Stimulated activated CD4-positive, alpha-beta T cell treated with anti-CD3 and anti-CD28 coated beads, TNF-alpha, amount 100 ng/mL, for 24 hours (primary cell): ENCODE measurements around the gene FRMD4B.
A peak's percentile ranks its signal among the peaks of the same experiment; 100 is the strongest.

Experiments used
- DNase-seq, 3 experiments: peaks; one replicate each; pipeline ENCODE4 v3.0.0-alpha.2; 2020; ENCODE audit warnings: low read depth in 3 of 3

Gene FRMD4B

DNA sequence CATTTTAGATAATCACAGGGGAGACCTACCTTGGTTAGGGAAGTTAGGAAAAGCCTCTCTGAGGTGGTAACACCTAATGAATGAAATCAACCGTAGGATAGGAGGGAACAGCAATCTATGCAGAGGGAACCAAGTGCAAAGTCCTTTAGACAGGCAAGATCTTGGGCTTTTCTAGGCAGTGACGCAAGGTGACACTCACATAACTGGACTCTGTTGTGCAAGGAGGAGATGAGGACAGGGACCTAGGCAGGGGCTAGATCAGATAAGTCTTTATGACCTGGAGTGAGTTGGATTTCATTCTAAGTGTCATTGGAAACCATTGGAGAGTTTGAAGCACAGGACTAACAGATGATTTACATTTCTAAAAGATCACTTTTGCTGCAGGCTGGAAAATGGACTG, 258.9 kb downstream of the FRMD4B start:
- no peak for DNase-seq

DNA sequence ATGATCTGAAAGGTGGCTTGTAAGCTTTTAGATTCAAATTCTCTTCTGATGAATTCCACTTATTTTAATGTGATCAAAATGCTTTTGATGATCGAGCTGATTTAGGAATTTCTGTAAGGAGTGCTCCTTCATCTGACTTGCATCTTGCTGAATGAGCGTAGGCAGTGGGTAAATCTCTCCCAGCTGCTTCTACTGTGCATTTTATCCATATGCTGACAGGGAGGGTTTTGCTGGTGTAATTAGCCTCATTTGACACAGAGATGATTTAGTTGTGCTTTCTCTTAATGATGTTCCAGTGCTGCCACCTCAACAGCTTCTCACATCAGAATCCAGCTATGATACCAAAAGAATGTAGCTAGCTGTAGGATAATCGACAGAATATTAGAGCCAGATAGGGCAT, 259.7 kb downstream of the FRMD4B start:
- DNase-seq = no peak

DNA sequence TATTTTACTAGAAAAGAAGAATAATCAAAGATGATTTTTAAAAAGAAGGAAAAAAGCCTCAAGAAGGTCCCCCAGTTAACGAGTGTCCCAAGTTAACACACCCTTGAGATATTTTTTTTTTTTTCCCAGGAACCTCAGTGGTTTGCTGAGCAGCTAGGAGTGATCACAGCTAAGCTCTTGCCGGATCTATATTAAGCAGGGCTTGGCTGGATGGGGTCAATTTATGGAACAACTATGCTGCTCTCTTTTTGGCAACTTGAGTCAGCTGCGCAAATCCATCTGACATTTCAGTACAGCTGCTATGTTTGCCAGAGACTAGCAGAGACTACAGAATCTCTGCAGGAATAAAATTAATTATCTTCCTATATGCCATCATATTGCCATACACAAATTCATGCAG, 263.5 kb downstream of the FRMD4B start, which contains the start of gene LMOD3:
TSS of gene LMOD3 (minus strand) at position 193 of the 400 bp plus-strand sequence. CDS start 209 bp downstream, outside the sequence.
- no peak for DNase-seq

DNA sequence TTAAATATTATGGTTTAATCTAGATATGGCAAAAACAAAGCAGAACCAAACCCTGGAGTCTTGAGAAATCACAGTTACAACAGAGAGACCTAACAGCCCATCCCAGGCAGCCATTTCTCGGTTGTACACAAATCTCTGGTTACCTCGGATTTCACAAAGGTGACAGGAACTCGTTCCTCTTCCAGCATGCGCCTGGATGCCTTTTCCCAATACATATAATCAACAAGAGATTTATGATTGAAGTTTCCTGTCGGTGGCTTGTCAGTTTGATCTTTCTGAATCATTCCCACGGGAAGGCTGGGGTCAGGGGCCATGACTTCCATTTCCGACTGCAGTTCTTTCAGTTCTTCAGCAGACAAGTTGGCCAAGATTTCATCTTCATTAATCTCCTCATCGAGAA, 263.9 kb downstream of the FRMD4B start:
- DNase-seq = no peak

DNA sequence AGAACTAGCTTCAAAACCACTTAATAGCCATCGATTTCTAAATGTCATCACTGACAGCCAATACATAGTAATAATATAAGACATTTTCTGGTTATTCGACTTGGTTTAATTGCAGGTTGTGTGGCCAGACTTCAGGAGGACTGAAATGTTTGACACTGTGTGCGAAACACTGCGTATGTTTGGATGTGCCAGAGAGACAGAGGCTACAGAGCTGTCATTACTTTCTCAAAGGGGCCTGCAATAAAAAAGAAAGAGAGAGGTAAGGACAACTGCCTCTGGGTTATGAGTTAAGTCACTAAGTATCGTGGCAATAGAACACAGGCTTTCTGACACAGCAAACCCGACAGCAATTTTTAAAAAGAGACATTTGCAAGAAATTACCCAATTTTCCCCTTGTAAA, 264.4 kb downstream of the FRMD4B start:
- no peak for DNase-seq

DNA sequence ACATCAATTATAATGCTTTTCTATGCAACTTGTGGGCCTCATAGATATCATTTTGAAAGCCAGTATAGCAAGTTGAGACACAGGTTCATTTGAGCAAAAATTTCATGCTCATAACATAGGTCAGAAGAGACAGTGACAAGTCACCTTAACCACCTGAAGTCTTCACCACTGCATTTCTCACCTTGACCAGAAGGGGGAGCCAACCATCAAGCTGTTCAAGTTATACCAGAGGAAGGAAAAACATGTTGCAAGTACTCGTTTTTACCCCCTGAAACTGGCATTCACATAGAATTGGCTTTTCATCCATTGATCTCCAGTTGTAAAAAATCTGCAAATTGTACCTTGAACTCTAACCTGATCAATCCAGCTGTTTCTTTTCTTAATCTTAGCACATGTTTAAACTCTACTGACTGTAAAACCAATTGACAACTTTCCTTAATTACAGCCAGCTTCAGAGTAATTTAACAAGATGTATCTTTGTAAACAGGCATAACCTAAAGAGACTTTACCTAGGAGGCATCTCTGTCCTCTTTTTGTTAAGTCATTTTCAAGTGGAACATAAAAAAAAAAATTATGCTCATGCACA, 264.9 kb downstream of the FRMD4B start:
- DNase-seq = peak; percentile 64 to 81 (median 77)
